Measurements from ENCODE around the gene DOK1. TPM values are rescaled to one million over a fixed set of nuclear protein-coding genes. Genes with fewer than 3 reads are reported as not detected.
A peak's percentile ranks its signal among the peaks of the same experiment; 100 is the strongest.

DOK1 gene
- total RNA-seq, 1 donor from 2014 or later: 23.6 TPM

DNA sequence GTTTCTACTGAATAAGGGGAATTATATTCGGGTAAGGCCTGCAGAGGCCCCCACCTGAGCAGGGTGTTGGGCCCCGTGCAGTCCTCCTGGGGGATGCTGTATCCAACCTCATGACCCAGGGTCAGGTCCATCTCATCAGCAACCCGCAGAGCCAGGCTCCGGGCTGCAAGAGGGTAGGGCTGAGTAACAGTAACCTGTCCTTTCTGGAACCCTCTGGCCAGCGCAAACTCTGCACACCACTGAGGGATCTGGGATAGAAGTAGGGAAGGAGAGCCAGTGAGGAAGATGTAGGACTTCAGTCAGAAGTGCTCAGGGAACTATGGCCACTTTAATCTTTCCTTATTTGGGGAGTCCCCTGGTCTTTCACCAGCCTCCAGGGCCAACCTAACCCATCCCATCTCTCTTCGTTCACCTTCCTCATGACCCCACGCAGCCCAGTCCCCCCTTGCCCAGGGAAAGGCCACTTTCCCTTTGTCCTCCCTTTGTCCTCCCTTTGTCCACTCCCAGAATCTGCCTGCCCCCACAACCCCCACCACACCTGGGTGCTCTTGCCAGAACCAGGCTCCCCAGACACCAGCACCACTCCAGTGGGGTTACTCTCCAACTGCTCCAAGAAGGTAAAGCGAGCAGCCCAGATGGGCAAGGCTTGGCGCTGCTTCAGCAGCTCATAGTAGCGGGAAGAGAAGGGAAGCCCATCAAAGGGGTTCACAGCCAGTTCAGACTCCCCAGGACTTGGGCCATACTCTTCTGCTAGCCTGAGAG, 29.4 kb upstream of the DOK1 start:
- TF ChIP-seq, protein P1, sequence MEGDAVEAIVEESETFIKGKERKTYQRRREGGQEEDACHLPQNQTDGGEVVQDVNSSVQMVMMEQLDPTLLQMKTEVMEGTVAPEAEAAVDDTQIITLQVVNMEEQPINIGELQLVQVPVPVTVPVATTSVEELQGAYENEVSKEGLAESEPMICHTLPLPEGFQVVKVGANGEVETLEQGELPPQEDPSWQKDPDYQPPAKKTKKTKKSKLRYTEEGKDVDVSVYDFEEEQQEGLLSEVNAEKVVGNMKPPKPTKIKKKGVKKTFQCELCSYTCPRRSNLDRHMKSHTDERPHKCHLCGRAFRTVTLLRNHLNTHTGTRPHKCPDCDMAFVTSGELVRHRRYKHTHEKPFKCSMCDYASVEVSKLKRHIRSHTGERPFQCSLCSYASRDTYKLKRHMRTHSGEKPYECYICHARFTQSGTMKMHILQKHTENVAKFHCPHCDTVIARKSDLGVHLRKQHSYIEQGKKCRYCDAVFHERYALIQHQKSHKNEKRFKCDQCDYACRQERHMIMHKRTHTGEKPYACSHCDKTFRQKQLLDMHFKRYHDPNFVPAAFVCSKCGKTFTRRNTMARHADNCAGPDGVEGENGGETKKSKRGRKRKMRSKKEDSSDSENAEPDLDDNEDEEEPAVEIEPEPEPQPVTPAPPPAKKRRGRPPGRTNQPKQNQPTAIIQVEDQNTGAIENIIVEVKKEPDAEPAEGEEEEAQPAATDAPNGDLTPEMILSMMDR (IDR thresholded peaks at IDR 0.05; ENCODE audit: insufficient read depth, low read length, poor library complexity, severe bottlenecking): no peak
- Histone ChIP-seq H3K4me3 (ENCODE audit: low read depth, low read length) (no peak overlapping the region), H3K27me3 (ENCODE audit: control insufficient read depth, insufficient read depth, low read length) (no peaks in the 10 kb centered on the region), H3K36me3 (ENCODE audit: control insufficient read depth, insufficient read depth, low read length) (peaks cover 4% of the 10 kb centered on the region)
- DNase-seq (ENCODE audit: low read depth): no peak

DNA sequence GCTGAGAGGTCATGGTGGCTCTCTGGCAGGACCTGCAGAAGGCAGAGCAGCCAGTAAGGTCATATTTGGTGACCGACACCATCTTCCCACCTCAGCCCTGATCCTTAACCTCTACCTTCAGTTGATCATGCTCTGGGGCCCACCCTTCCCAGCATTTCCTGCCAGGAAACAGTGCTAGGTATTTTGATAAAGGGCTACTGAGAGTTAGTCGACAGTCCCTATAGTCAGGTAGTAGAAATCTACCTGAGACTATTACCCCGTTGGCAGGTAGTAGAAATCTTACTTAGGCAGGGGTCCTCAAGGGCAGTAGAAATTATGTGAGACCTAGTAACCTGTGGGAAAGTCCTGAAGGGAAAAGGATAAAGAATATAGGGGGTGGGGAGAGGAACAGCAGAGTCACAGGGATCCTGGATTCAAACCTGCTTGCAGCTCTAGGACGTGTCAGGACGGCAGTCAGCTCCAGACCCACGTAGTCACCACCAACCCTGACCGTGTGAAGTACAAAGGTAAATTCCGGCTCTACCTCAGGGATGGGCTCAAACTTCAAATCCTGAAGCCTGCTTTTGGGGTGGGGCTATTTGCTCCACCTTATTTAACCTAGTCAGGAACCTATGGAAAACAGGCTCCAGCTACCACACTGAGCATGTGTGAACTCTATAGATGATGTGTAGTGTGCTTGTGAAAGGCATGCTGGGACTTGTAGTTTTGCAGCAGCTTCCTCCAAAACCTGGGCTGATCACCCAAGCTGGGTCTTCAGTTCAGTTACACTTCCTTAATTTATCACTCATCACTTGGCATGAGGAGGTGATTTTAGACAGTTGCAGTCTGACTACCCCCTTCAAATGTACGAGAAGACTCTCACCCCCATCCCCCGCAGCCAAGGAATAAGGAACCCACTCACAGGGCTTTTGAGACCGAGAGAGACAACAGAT, 28.5 kb upstream of the DOK1 start, which contains the start of gene DQX1:
Gene DQX1 (minus strand): TSS at position 515 of the 932 bp plus-strand sequence. CDS start 502 bp downstream, at position 13.
- Histone ChIP-seq H3K36me3 (ENCODE audit: control insufficient read depth, insufficient read depth, low read length) (peaks cover 4% of the 10 kb centered on the region), H3K4me3 (ENCODE audit: low read depth, low read length) (no peak within 1 kb of the TSS), H3K27me3 (ENCODE audit: control insufficient read depth, insufficient read depth, low read length) (no peaks in the 10 kb centered on the region)
- DNase-seq (ENCODE audit: low read depth): no peak
- TF ChIP-seq, protein P1 (IDR thresholded peaks at IDR 0.05; ENCODE audit: insufficient read depth, low read length, poor library complexity, severe bottlenecking): no peak

DNA sequence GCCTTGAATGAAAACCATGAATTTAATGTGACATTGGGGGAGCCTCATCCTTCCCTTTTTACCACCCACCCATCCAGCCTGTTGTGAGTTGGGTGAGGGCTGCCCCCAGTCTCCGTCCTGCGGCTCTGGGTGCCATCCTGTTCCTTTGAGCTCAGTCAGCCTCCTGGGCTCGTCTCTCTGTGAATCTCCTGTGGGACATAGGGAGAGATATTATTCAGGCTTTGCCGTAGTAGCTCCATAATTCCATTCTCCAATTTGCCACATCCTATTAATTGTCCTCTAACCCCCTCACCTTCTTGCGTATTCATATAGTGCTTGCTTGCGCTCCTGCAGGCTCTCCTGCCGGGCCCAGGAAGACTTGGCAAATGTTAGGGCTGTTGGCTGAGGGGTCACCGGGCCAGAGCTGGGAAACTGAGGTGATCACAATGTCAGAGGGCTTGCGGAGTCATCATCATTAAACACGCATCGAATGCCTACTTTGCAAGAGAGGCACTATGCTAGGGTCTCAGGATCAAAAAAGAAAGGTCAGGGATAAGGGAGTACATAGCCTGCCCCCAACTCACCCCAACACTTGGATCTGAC, 27.8 kb upstream of the DOK1 start:
- Histone ChIP-seq H3K4me3 (ENCODE audit: low read depth, low read length) (no peak overlapping the region), H3K36me3 (ENCODE audit: control insufficient read depth, insufficient read depth, low read length) (peaks cover 4% of the 10 kb centered on the region), H3K27me3 (ENCODE audit: control insufficient read depth, insufficient read depth, low read length) (no peaks in the 10 kb centered on the region)
- TF ChIP-seq, protein P1 (IDR thresholded peaks at IDR 0.05; ENCODE audit: insufficient read depth, low read length, poor library complexity, severe bottlenecking): no peak
- no peak for DNase-seq (ENCODE audit: low read depth)

DNA sequence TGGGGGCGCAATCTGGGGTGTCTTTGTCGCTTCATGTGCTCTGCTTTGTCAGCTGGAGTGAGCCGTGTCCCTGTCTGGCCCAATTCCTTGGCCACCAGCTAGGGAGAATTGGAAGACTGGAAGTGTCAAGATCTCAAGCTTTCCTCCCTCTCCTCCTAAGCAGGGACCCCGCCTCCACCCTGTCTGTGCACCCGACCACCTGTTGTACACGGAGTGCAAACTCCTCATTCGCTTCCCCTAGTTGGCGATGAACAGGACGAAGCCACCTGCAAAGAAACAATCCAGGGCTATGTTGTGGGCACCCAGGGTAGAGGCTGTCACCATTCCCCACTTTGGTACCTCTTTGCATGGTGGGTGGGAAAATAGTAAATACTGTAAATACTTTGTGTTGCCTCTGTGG, 26.8 kb upstream of the DOK1 start:
- Histone ChIP-seq H3K36me3 (ENCODE audit: control insufficient read depth, insufficient read depth, low read length) (peaks cover 4% of the 10 kb centered on the region), H3K4me3 (ENCODE audit: low read depth, low read length) (no peak overlapping the region), H3K27me3 (ENCODE audit: control insufficient read depth, insufficient read depth, low read length) (no peaks in the 10 kb centered on the region)
- no peak for DNase-seq (ENCODE audit: low read depth)
- TF ChIP-seq, protein P1 (IDR thresholded peaks at IDR 0.05; ENCODE audit: insufficient read depth, low read length, poor library complexity, severe bottlenecking): no peak

DNA sequence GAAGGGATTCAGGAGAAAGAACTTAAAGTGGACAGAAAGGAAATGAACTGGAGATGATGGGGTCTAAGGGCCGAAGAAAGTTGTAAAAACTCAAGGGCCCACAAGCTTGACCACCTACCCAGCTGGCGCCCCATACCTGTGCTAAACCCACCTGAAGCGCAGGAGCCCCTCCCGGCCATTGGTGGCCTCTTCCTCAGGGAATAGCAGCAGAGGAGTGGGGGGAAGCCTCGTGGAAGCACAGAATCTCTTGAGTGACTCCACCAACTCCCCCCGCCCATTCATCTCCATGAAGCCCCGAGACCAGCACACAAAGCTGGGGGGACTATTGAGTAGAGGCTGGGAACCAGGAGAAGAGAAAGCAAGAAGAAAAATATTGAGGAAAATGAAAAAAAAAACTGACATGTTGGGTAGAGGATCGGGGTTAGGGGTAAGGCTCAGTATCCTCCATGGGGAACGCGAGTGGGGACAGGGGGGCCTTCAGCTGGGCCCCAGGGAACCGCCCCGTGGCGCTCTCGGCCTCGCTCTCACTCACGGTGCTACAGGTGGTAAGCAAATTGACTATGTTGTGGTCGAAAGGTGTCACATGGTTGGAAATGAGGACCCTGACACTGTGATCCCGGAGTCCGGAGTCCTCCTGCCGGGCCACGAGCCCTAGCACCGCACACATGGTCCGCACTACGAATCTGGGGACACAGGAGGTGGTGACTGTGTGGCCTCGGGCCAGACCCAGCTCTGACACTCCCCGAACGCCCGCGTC, 25.7 kb upstream of the DOK1 start:
- peak overlapping the region; percentile 62 for H3K4me3 ChIP-seq (ENCODE audit: low read depth, low read length)
- H3K36me3 ChIP-seq (ENCODE audit: control insufficient read depth, insufficient read depth, low read length): peaks cover 4% of the 10 kb centered on the region
- TF ChIP-seq, protein P1 (IDR thresholded peaks at IDR 0.05; ENCODE audit: insufficient read depth, low read length, poor library complexity, severe bottlenecking): peak; percentile 3
- H3K27me3 ChIP-seq (ENCODE audit: control insufficient read depth, insufficient read depth, low read length): no peaks in the 10 kb centered on the region
- DNase-seq (ENCODE audit: low read depth): no peak
